Sigmoid colon (tissue), 4 donors: ENCODE measurements around the gene ZNF692.

Experiments
- CTCF ChIP-seq, 4 experiments: fragments of 450-650 bp in 3 of 4; fragments of 200-600 bp in 1 of 4; IDR thresholded peaks; one replicate each; pipeline ENCODE4 v1.5.1; 2016 to 2019; ENCODE audit warnings: antibody characterized with exemption in 4 of 4, mild to moderate bottlenecking in 3 of 4, moderate library complexity in 2 of 4
- EP300 ChIP-seq, 4 donors: sonication (generic); formaldehyde crosslinking; IDR thresholded peaks; one replicate each; pipeline ENCODE4 v1.6.1; 2017; ENCODE audit warnings: antibody characterized with exemption in 4 of 4
- POLR2A ChIP-seq, 2 donors: fragments of 450-650 bp; IDR thresholded peaks; one replicate each; pipeline ENCODE4 v1.6.1; 2016; ENCODE audit warnings: antibody characterized with exemption in 2 of 2, mild to moderate bottlenecking in 2 of 2, moderate library complexity in 2 of 2
- POLR2AphosphoS5 ChIP-seq, 4 donors: sonication (generic); formaldehyde crosslinking; IDR thresholded peaks; one replicate each; pipeline ENCODE4 v1.6.1; 2017; ENCODE audit warnings: antibody characterized with exemption in 4 of 4

GRCh38 chr1:248823517-248824001 is 35.3 kb downstream of the ZNF692 start:
- no peak for TF ChIP-seq CTCF (IDR thresholded peaks at IDR 0.05)
- TF ChIP-seq POLR2AphosphoS5 (IDR thresholded peaks at IDR 0.05): no peak
- no peak for TF ChIP-seq EP300 (IDR thresholded peaks at IDR 0.05)
- TF ChIP-seq POLR2A (IDR thresholded peaks at IDR 0.05): no peak
